Endothelial cell of umbilical vein (primary cell): ENCODE measurements around the gene CSNK1G2. TPM values are rescaled to one million over a fixed set of nuclear protein-coding genes. Genes with fewer than 3 reads are reported as not detected.

ENCODE experiments used
- BruUV-seq: library from RNA; stranded (reverse); fragments of 400-500 nt; replicated peaks from 2 replicates; lab custom pipeline; 2021; lab: Mats Ljungman, UMichigan
- CTCF ChIA-PET: fragments of 300-600, 350-600 bp; sonication (Branson Sonifier 250); formaldehyde crosslinking; loops from one replicate; lab custom pipeline; 2021; ENCODE audit warnings: antibody characterized with exemption, inconsistent platforms; lab: Charles Lee
- POLR2A ChIA-PET: fragments of 300-600, 350-600 bp; sonication (Branson Sonifier 250); formaldehyde crosslinking; loops from one replicate; lab custom pipeline; 2021; ENCODE audit warnings: antibody characterized with exemption, inconsistent platforms; lab: Charles Lee
- DNase-seq: peaks from one replicate; pipeline ENCODE4 v3.0.0-alpha.2; 2011; ENCODE audit warnings: low read depth, low spot score
- FAIRE-seq: peaks from 2 replicates; lab custom pipeline; 2011; peaks lifted over from hg19 to GRCh38; lab: Jason Lieb, UNC
- H2AFZ ChIP-seq: 2 replicates; pipeline ENCODE4 v1.6.0; 2012; ENCODE audit warnings: low read depth, low read length, control low read depth, inconsistent platforms
- H3K27ac ChIP-seq: 2 replicates; pipeline ENCODE4 v1.5.1; 2011; ENCODE audit warnings: low read depth, mild to moderate bottlenecking, control low read depth, low read length, moderate library complexity; ENCODE audit not compliant: insufficient read depth
- H3K27me3 ChIP-seq, 2 experiments: 2 replicates each; pipeline versions ENCODE4 v1.6.0 to v1.6.1; 2011; ENCODE audit warnings: low read length in 2 of 2, mixed read lengths in 1 of 2; ENCODE audit not compliant: control insufficient read depth in 2 of 2, insufficient read depth in 2 of 2
- H3K36me3 ChIP-seq, 2 experiments: 2 replicates in 1 of 2; 3 replicates in 1 of 2; pipeline ENCODE4 v1.5.1; 2011; ENCODE audit warnings: low read length in 2 of 2, mild to moderate bottlenecking in 1 of 2, moderate library complexity in 1 of 2; ENCODE audit not compliant: control insufficient read depth in 2 of 2, insufficient read depth in 2 of 2; ENCODE audit errors: extremely low read depth in 1 of 2
- H3K4me1 ChIP-seq: 3 replicates; pipeline ENCODE4 v1.5.1; 2011; ENCODE audit warnings: mild to moderate bottlenecking, low read length; ENCODE audit not compliant: control insufficient read depth, insufficient read depth; ENCODE audit errors: extremely low read depth
- H3K4me2 ChIP-seq: 2 replicates; pipeline ENCODE4 v1.6.1; 2011; ENCODE audit warnings: low read length, control low read depth, mixed read lengths; ENCODE audit not compliant: insufficient read depth
- H3K4me3 ChIP-seq, 3 experiments: fragments of 200-600 bp in 1 of 3; sonication (generic), shearing (Covaris generic) in 1 of 3; replicated peaks in 1 of 3; 2 replicates each; pipeline ENCODE4 v1.5.1; 2011 to 2016; ENCODE audit warnings: control low read depth in 3 of 3, low read length in 3 of 3, mild to moderate bottlenecking in 2 of 3, inconsistent platforms in 1 of 3, low read depth in 1 of 3, moderate library complexity in 1 of 3; ENCODE audit not compliant: insufficient read depth in 1 of 3
- H3K79me2 ChIP-seq: 2 replicates; pipeline ENCODE4 v1.6.0; 2012; ENCODE audit warnings: low read length, inconsistent platforms; ENCODE audit not compliant: control insufficient read depth, insufficient read depth
- H3K9ac ChIP-seq: replicated peaks from 2 replicates; pipeline ENCODE3; 2011; ENCODE audit warnings: low read length, control low read depth; ENCODE audit not compliant: insufficient read depth; ENCODE audit errors: extremely low read depth
- H3K9me1 ChIP-seq: replicated peaks from 3 replicates; pipeline ENCODE4 v1.6.0; 2011; ENCODE audit warnings: mild to moderate bottlenecking, low read length; ENCODE audit not compliant: control insufficient read depth, insufficient read depth; ENCODE audit errors: extremely low read depth
- H3K9me3 ChIP-seq: replicated peaks from 2 replicates; pipeline ENCODE4 v1.5.1; 2012; ENCODE audit warnings: low read length, inconsistent platforms; ENCODE audit not compliant: control insufficient read depth, insufficient read depth
- H4K20me1 ChIP-seq: replicated peaks from 2 replicates; pipeline ENCODE3; 2011; ENCODE audit warnings: mild to moderate bottlenecking, low read length; ENCODE audit not compliant: control insufficient read depth, insufficient read depth; ENCODE audit errors: extremely low read depth
- EZH2 ChIP-seq: IDR thresholded peaks from 2 replicates; pipeline ENCODE4 v1.6.1; 2012; ENCODE audit warnings: borderline replicate concordance, low read depth, mild to moderate bottlenecking, moderate library complexity, low read length, inconsistent platforms; ENCODE audit not compliant: severe bottlenecking
- FOS ChIP-seq: IDR thresholded peaks from 2 replicates; pipeline ENCODE4 v1.6.1; 2011; ENCODE audit warnings: mild to moderate bottlenecking, low read length, moderate library complexity, borderline replicate concordance; ENCODE audit not compliant: insufficient read depth
- GATA2 ChIP-seq: IDR thresholded peaks from 2 replicates; pipeline ENCODE4 v1.7.0; 2011; ENCODE audit warnings: low read depth, mild to moderate bottlenecking, moderate library complexity, mixed read lengths, low read length; ENCODE audit not compliant: insufficient read length, insufficient read depth
- JUN ChIP-seq: IDR thresholded peaks from 2 replicates; pipeline ENCODE4 v1.6.1; 2011; ENCODE audit warnings: borderline replicate concordance, low read depth; ENCODE audit not compliant: insufficient read length, insufficient read depth
- MYC ChIP-seq: IDR thresholded peaks from one replicate; pipeline ENCODE4 v1.6.1; 2011; ENCODE audit warnings: mild to moderate bottlenecking, low read depth, low read length
- POLR2A ChIP-seq: IDR thresholded peaks from 2 replicates; pipeline ENCODE4 v1.6.1; 2012; ENCODE audit warnings: low read depth, mild to moderate bottlenecking, control low read depth, low read length
- POLR2AphosphoS5 ChIP-seq: IDR thresholded peaks from 2 replicates; pipeline ENCODE4 v1.6.1; 2012; ENCODE audit warnings: low read depth, mild to moderate bottlenecking, control low read depth, low read length, moderate library complexity; ENCODE audit not compliant: insufficient read depth
- dilution Hi-C: fragments of 300-500 bp; cut with MboI; formaldehyde crosslinking; loops from one replicate; pipeline ENCODE4 v1.15.0; 2019; ENCODE audit warnings: low sequenced_read_pairs; ENCODE audit not compliant: extremely low pct_ligation_motif_present
- intact Hi-C: fragments of 100-400 bp; cut with micrococcal nuclease; formaldehyde crosslinking; loops from one replicate; pipeline ENCODE4 v1.10.0; 2022
- polyA plus RNA-seq, 4 experiments: library from polyadenylated mRNA; depleted of rRNA in 3 of 4; stranded (reverse) in 3 of 4; unstranded in 1 of 4; fragments of >200 nt; gene quantifications; 2 replicates each; pipeline versions ENCODE4 v1.2.1 to v1.2.3, GENCODE V29; 2011 to 2012; ENCODE audit warnings: missing spikeins in 1 of 4
- total RNA-seq: library from RNA; stranded (reverse); gene quantifications from 2 replicates; pipeline ENCODE4 v1.2.3, GENCODE V29; 2021
- TF ChIP-seq, protein P1 (sequence below): IDR thresholded peaks from 2 replicates; pipeline ENCODE4 v1.6.1; 2011; ENCODE audit not compliant: insufficient read depth, insufficient read length
- TF ChIP-seq, protein P2 (sequence below), 2 donors: IDR thresholded peaks; 1 replicate in 1 of 2; 2 replicates in 1 of 2; pipeline ENCODE4 v1.5.1; 2011; ENCODE audit warnings: low read length in 2 of 2, mild to moderate bottlenecking in 2 of 2, moderate library complexity in 2 of 2, control low read depth in 1 of 2, inconsistent platforms in 1 of 2, low read depth in 1 of 2; ENCODE audit not compliant: insufficient read depth in 1 of 2; ENCODE audit errors: extremely low read depth in 1 of 2

Gene CSNK1G2
- total and polyA plus RNA-seq, 2 donors (not counting 3 experiments of a cell fraction or from before 2014, with no cell fraction given) = 96.6 to 110 TPM

DNA sequence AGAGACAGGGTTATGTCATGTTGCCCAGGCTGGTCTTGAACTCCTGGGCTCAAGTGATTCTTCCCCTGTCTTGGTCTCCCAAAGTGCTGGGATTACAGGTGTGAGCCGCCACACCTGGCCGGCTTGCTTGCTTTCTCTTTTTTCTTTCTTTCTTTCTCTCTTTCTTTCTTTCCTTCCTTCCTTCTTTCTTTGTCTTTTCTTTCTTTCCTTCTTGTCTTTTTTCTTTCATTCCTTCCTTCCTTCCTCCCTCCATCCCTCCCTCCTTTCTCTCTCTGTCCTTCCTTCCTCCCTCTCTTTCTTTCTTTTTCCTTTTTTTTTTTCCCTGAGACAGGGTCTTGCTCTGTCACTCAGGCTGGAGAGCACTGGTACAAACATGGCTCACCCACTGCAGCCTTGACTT, 81.3 kb downstream of the CSNK1G2 start:
- H2AFZ ChIP-seq = no peak overlapping the region
- DNase-seq = no peak
- no peaks in the 10 kb centered on the region for H3K4me1 ChIP-seq
- H3K4me3 ChIP-seq = no peak overlapping the region
- H3K9me3 ChIP-seq = no peaks in the 10 kb centered on the region
- H3K9ac ChIP-seq = no peak overlapping the region
- no peaks in the 10 kb centered on the region for H4K20me1 ChIP-seq
- CTCF ChIA-PET = interaction anchor here (0.6 to 2.0 kb wide), 3 partner anchors 44 to 48 kb away, joined by 4 to 5 read pairs (median 4); no protein-coding TSS in a partner anchor
- BruUV-seq = no TSS peak
- no peaks in the 10 kb centered on the region for H3K36me3 ChIP-seq
- dilution Hi-C loops = no loop called here
- no peak overlapping the region for H3K27ac ChIP-seq
- POLR2A ChIA-PET = no interaction called here
- H3K4me2 ChIP-seq = no peak overlapping the region
- no peaks in the 10 kb centered on the region for H3K79me2 ChIP-seq
- intact Hi-C loops = no loop called here
- H3K9me1 ChIP-seq = no peaks in the 10 kb centered on the region
- FAIRE-seq = no peak
- H3K27me3 ChIP-seq = no peaks in the 10 kb centered on the region
- TF ChIP-seq EZH2 (no peak), POLR2A (no peak), GATA2 (no peak), MYC (no peak), POLR2AphosphoS5 (no peak), JUN (no peak), FOS (no peak)
- TF ChIP-seq, protein P1, sequence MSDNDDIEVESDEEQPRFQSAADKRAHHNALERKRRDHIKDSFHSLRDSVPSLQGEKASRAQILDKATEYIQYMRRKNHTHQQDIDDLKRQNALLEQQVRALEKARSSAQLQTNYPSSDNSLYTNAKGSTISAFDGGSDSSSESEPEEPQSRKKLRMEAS = no peak
- TF ChIP-seq, protein P2, sequence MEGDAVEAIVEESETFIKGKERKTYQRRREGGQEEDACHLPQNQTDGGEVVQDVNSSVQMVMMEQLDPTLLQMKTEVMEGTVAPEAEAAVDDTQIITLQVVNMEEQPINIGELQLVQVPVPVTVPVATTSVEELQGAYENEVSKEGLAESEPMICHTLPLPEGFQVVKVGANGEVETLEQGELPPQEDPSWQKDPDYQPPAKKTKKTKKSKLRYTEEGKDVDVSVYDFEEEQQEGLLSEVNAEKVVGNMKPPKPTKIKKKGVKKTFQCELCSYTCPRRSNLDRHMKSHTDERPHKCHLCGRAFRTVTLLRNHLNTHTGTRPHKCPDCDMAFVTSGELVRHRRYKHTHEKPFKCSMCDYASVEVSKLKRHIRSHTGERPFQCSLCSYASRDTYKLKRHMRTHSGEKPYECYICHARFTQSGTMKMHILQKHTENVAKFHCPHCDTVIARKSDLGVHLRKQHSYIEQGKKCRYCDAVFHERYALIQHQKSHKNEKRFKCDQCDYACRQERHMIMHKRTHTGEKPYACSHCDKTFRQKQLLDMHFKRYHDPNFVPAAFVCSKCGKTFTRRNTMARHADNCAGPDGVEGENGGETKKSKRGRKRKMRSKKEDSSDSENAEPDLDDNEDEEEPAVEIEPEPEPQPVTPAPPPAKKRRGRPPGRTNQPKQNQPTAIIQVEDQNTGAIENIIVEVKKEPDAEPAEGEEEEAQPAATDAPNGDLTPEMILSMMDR (IDR thresholded peaks at IDR 0.05; ENCODE audit: extremely low read depth in 1 of 2, insufficient read depth in 1 of 2, low read depth in 1 of 2, low read length in 2 of 2) = no peak
